Measurements from ENCODE around the gene FAM20C. TPM values are rescaled to one million over a fixed set of nuclear protein-coding genes. Genes with fewer than 3 reads are reported as not detected.

Gene FAM20C
- total RNA-seq, 2 experiments from 2014 or later = 0.45 to 0.80 TPM

DNA sequence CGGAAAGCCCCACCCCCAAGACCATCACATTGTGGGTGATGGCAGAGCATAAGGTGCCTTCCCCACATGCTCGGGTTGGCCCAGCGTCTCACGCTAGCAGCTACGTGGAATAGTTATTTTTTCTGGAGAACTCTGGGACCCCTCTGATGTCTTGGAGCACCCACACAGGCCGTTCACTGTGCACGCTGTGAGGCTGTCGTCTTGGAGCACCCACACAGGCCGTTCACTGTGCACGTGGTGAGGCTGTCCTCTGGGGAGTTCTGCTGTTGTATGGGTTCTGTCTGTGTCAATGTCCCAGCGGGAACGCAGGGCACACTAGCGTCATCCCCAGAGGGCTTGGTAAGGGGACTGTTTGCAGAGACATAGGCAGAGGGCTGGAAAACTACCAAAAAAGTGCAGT is 38.8 kb upstream of the FAM20C start:
- DNase-seq = no peak
- CTCF ChIA-PET = no interaction called here
- no peak overlapping the region for H3K4me3 Mint-ChIP-seq

GRCh38 chr7:154096-154799 is 38.1 kb upstream of the FAM20C start:
- intact Hi-C loops (cut with micrococcal nuclease) = no loop called here
- Mint-ChIP-seq H3K4me3 (no peak overlapping the region), H3K27ac (no peak overlapping the region), H3K9me3 (no peaks in the 10 kb centered on the region), H3K36me3 (no peaks in the 10 kb centered on the region), H3K27me3 (no peaks in the 10 kb centered on the region), H3K4me1 (ENCODE audit: low read depth) (peaks cover 15% of the 10 kb centered on the region)
- ChIA-PET CTCF (no interaction called here), POLR2A (no interaction called here)
- no peak for DNase-seq

More for the DNA sequence above, 38.8 kb upstream of the FAM20C start:
- no peaks in the 10 kb centered on the region for H3K27me3 Mint-ChIP-seq
- H3K36me3 Mint-ChIP-seq = no peaks in the 10 kb centered on the region
- no peak overlapping the region for H3K27ac Mint-ChIP-seq
- H3K9me3 Mint-ChIP-seq = no peaks in the 10 kb centered on the region
- H3K4me1 Mint-ChIP-seq (ENCODE audit: low read depth) = peaks cover 18% of the 10 kb centered on the region
- POLR2A ChIA-PET = no interaction called here
- intact Hi-C loops (cut with micrococcal nuclease) = no loop called here

GRCh38 chr7:155469-155900 is 36.9 kb upstream of the FAM20C start:
- no peak overlapping the region for H3K4me3 Mint-ChIP-seq
- POLR2A ChIA-PET = no interaction called here
- DNase-seq = no peak
- H3K36me3 Mint-ChIP-seq = no peaks in the 10 kb centered on the region
- H3K9me3 Mint-ChIP-seq = no peaks in the 10 kb centered on the region
- H3K27ac Mint-ChIP-seq = no peak overlapping the region
- intact Hi-C loops (cut with micrococcal nuclease) = no loop called here
- H3K27me3 Mint-ChIP-seq = no peaks in the 10 kb centered on the region
- peaks cover 5% of the 10 kb centered on the region for H3K4me1 Mint-ChIP-seq (ENCODE audit: low read depth)
- CTCF ChIA-PET = interaction anchor here (0.7 kb wide), 1 partner anchor 263 kb away, joined by 3 read pairs; no protein-coding TSS in a partner anchor

DNA sequence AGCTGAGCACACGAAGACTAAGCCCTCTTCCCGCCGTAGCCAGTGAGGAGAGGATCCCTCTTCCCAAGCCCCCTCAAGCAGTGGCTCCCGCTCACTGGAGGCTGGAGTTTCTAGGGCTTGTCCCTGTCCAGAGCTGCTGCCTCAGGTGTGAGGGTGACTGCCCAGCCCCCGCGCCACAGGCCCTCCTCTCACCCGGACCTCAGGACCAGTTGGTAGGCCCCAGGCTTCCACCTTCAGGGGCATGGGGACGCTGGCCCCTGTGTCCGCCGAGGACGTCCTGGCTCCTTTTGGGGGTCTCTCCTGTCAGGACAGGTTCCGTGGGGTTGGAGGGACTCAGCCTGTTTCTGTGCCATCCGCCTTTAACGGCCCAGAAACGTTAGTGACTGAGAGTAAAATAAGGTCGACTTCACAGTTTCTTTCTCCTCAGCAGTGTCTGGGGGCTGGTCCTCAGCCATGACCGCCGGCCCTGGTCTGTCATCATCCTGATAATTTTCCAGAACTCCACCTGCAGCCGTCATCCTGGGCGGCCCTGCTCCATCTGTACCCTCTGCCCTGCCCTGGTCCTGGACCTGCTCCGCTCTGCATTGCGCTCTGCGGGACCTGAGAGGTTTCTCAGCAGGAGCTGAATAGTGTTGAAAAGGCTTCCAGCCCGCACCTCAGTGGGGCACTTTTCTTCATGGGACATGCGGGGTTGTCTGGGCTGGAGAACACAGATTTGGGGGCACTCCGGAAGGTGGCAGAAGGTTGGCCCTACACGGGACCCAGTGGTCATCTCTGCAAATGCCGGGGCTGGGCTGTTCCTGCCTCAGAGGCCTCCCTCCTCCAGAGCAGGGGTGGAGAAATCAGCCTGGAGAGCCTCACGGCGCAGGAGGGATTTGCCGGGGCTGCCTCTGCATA is 36.0 kb upstream of the FAM20C start:
- H3K27me3 Mint-ChIP-seq = no peaks in the 10 kb centered on the region
- intact Hi-C loops (cut with micrococcal nuclease) = no loop called here
- H3K27ac Mint-ChIP-seq = no peak overlapping the region
- H3K9me3 Mint-ChIP-seq = no peaks in the 10 kb centered on the region
- H3K4me1 Mint-ChIP-seq (ENCODE audit: low read depth) = no peaks in the 10 kb centered on the region
- ChIA-PET CTCF (no interaction called here), POLR2A (no interaction called here)
- H3K36me3 Mint-ChIP-seq = no peaks in the 10 kb centered on the region
- no peak overlapping the region for H3K4me3 Mint-ChIP-seq
- DNase-seq = no peak

GRCh38 chr7:157008-157310 is 35.4 kb upstream of the FAM20C start:
- DNase-seq = no peak
- H3K9me3 Mint-ChIP-seq = no peaks in the 10 kb centered on the region
- H3K4me1 Mint-ChIP-seq (ENCODE audit: low read depth) = no peaks in the 10 kb centered on the region
- H3K4me3 Mint-ChIP-seq = no peak overlapping the region
- POLR2A ChIA-PET = no interaction called here
- CTCF ChIA-PET = no interaction called here
- intact Hi-C loops (cut with micrococcal nuclease) = no loop called here
- H3K36me3 Mint-ChIP-seq = no peaks in the 10 kb centered on the region
- H3K27ac Mint-ChIP-seq = no peak overlapping the region
- no peaks in the 10 kb centered on the region for H3K27me3 Mint-ChIP-seq

DNA sequence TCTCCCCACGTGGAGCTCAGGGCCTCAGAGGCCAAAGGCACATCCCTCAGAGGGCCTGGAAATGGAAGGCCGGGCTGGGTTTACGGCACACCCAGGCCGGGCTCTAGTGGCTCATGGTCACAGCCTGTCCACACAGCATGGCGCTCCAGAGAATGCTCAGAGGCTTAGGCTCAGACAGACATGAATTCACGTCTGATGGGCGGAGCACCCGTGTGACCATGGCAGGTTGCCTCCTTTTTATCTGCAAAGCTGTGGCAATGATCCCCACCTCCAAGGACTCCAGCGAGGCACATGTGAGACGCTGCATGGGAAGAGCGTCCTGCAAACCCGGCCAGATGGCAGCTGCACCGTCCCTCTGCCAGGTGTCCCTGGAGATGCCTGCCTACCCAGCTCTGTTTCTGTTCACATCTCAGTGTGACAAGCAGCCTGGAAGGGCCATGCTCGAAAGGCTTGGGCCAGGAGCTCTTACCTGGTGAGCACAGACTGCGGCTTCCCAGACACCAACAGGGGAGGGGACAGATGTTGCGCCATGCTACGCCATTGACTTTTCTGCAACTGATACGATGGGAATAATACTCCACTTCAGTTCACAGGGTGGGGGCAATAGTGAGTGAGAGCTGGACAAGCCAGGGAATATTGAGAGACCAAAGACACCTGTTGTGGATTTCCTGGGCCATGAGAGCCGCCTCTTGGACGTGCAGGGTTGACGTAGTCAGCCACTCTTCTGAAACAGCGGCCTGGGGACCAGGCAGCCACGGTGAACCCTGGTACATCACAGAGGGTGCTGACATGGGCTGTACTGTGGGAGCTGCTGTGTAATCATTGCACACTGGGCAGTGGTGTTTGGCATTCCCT is 34.4 kb upstream of the FAM20C start:
- DNase-seq = no peak
- no peaks in the 10 kb centered on the region for H3K9me3 Mint-ChIP-seq

DNA sequence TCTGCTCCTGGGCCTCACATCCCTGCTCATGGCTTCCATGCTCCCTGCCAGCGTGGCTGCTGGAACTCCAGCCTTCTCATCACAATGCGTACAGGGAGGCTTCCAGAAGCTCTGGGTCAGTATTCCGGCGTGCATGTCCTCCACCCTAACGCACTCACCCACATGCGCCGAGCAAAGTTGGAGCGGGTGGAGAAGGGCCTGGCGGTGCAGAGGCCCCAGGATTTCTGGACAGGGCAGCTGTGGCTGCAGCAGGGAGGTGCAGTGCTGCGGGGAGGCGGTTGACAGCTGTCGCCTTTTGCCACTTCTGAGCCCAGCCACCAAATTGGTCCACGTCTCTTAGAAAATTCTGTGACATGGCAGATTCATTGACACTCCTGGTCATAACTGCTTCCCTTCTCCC is 33.6 kb upstream of the FAM20C start:
- Mint-ChIP-seq H3K36me3 (no peaks in the 10 kb centered on the region), H3K27ac (no peak overlapping the region), H3K4me1 (ENCODE audit: low read depth) (no peaks in the 10 kb centered on the region), H3K27me3 (peaks cover 4% of the 10 kb centered on the region), H3K4me3 (no peak overlapping the region), H3K9me3 (no peaks in the 10 kb centered on the region)
- POLR2A ChIA-PET = no interaction called here
- DNase-seq = no peak
- CTCF ChIA-PET = no interaction called here
- intact Hi-C loops (cut with micrococcal nuclease) = no loop called here

More for the DNA sequence above, 34.4 kb upstream of the FAM20C start:
- no peaks in the 10 kb centered on the region for H3K4me1 Mint-ChIP-seq (ENCODE audit: low read depth)
- CTCF ChIA-PET = no interaction called here
- no peak overlapping the region for H3K27ac Mint-ChIP-seq
- POLR2A ChIA-PET = no interaction called here
- H3K4me3 Mint-ChIP-seq = no peak overlapping the region
- no peaks in the 10 kb centered on the region for H3K36me3 Mint-ChIP-seq
- H3K27me3 Mint-ChIP-seq = no peaks in the 10 kb centered on the region
- intact Hi-C loops (cut with micrococcal nuclease) = no loop called here

DNA sequence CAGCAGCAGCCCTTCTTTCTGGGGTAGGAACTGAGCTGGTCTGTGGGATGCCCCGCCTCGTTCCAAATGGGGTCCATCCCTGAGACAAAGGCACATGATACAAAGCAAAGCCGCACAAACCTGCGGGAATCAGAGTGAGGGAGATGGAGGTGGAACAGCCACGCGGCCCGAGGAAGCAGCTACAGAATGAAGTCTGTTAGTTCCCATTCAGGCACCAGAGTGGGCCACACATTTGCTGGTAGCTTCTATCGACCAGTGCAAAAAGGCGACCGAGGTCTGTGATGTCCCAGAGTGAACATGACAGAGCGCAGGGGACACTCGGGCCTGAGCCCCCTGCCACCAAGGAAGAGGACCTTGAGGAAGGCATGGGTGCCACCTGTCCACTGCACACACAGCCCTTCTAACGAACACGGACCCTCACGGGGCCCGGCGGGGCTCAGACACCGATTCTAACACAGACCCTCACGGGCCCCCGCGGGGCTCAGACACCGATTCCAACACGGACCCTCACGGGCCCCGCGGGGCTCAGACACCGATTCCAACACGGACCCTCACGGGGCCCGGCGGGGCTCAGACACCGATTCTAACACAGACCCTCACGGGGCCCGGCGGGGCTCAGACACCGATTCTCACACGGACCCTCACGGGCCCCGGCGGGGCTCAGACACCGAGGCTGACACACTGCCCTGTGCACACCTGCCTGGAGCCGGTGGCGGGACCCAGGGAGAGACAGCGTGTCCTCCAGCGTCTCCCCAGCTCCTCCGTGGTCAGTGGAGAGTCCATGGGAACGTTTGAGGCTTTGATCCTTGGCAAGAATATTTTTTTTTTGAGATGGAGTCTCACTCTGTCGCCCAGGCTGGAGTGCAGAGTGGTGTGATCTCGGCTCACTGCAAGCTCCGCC is 32.8 kb upstream of the FAM20C start:
- no peaks in the 10 kb centered on the region for H3K4me1 Mint-ChIP-seq (ENCODE audit: low read depth)
- DNase-seq = no peak
- H3K9me3 Mint-ChIP-seq = no peaks in the 10 kb centered on the region
- H3K27ac Mint-ChIP-seq = no peak overlapping the region
- ChIA-PET CTCF (no interaction called here), POLR2A (no interaction called here)
- H3K4me3 Mint-ChIP-seq = no peak overlapping the region
- peaks cover 6% of the 10 kb centered on the region for H3K27me3 Mint-ChIP-seq
- intact Hi-C loops (cut with micrococcal nuclease) = no loop called here
- no peaks in the 10 kb centered on the region for H3K36me3 Mint-ChIP-seq

DNA sequence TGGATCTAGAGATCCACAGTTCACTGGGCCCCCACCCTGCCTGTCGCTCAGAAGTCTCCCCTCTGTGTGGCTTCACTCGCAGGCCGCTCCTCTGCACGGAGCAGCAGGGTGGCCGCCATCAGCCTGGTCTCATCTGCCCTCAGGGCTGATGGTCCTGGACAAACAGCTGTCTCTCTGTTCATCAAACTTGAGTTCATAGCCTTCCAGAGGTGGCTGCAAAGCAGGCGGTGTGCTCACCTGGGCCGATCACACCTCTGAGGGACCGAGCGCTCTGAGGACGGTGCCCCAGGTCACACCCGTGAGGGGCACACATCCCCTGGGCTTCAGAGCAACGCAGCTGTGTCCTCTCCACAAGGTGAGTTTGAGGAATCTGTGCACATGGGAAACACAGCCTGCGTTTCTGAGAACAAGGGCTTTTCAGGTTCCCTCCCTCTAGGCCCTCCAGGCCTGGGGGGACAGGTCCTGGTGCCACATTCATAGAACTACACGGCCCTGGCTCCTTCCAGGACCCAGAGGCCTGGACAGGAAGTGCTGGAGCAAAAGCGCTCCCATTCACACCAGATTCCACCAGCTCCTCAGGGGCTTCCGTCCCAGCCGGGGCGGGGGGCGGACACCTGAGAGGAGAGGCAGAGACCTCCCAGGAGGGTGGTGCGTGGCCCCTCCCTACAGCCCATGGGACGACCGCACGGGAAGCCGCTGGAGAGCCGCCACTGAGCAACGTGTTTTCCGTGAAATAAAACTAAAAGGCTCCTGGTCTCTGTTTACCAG is 31.2 kb upstream of the FAM20C start:
- ChIA-PET POLR2A (no interaction called here), CTCF (no interaction called here)
- Mint-ChIP-seq H3K9me3 (no peaks in the 10 kb centered on the region), H3K27ac (no peak overlapping the region), H3K4me1 (ENCODE audit: low read depth) (no peaks in the 10 kb centered on the region), H3K27me3 (peaks cover 9% of the 10 kb centered on the region), H3K4me3 (no peak overlapping the region), H3K36me3 (no peaks in the 10 kb centered on the region)
- no peak for DNase-seq
- intact Hi-C loops (cut with micrococcal nuclease) = no loop called here

- ChIA-PET CTCF (no interaction called here), POLR2A (no interaction called here)
- Mint-ChIP-seq H3K36me3 (no peaks in the 10 kb centered on the region), H3K27me3 (peaks cover 17% of the 10 kb centered on the region), H3K4me3 (no peak overlapping the region), H3K4me1 (ENCODE audit: low read depth) (no peaks in the 10 kb centered on the region), H3K9me3 (no peaks in the 10 kb centered on the region), H3K27ac (no peak overlapping the region)
- intact Hi-C loops (cut with micrococcal nuclease) = no loop called here
- DNase-seq = no peak
Measured at GRCh38 chr7:162632-163297, 29.6 kb upstream of the FAM20C start.

GRCh38 chr7:163298-163695 is 29.1 kb upstream of the FAM20C start:
- Mint-ChIP-seq H3K4me1 (ENCODE audit: low read depth) (no peaks in the 10 kb centered on the region), H3K9me3 (no peaks in the 10 kb centered on the region), H3K27me3 (peaks cover 18% of the 10 kb centered on the region), H3K36me3 (no peaks in the 10 kb centered on the region), H3K4me3 (no peak overlapping the region), H3K27ac (no peak overlapping the region)
- ChIA-PET CTCF (no interaction called here), POLR2A (no interaction called here)
- no peak for DNase-seq
- intact Hi-C loops (cut with micrococcal nuclease) = no loop called here

Measured in activated CD4-positive, alpha-beta memory T cell treated with anti-CD3 and anti-CD28 coated beads for 36 hours (primary cell).